ENCODE results near the gene ARHGAP32.

The ARHGAP32 gene

DNA sequence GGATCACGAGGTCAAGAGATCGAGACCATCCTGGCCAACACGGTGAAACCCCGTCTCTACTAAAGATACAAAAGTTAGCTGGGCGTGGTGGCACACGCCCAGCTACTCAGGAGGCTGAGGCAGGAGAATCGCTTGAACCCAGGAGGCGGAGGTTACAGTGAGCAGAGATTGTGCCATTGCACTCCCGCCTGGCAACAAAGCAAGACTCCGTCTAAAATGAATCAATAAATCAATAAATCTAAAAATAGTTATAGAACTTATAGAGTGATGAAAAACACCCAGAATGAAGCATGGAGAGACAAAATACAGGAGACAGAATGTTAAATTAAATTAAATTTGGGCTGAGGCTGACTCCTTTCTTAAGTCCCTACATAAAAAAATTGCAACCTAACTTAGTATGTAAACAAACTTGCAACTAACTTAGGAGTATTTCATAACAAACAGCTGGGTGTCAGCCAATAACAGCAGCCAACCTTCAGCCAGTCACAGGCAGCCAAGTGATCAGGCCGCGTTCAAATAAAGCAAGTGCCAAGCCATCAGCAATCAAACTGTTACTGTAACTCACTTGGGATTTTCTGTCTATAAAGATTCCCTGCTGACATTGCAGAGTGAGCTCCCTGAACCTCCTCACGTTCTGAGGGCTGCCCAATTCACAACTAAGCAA lies 242.2 kb downstream of the ARHGAP32 start:
- no peaks in the 10 kb centered on the region for H3K4me1 ChIP-seq (ENCODE audit: control insufficient read depth, insufficient read depth, low read length, poor library complexity, severe bottlenecking)
- no peak overlapping the region for H3K27ac ChIP-seq (ENCODE audit: insufficient read depth, low read length, poor library complexity, severe bottlenecking)
- no peaks in the 10 kb centered on the region for H3K9me3 ChIP-seq (ENCODE audit: control insufficient read depth, low read length)
- DNase-seq: no peak
- H3K4me3 ChIP-seq (ENCODE audit: insufficient read depth, low read depth, low read length, poor library complexity, severe bottlenecking): no peak overlapping the region
- no peaks in the 10 kb centered on the region for H3K27me3 ChIP-seq (replicated peaks; ENCODE audit: control insufficient read depth, insufficient read depth, low read length, poor library complexity, severe bottlenecking)
- H3K36me3 ChIP-seq (ENCODE audit: control insufficient read depth, insufficient read depth, low read length): no peaks in the 10 kb centered on the region

DNA sequence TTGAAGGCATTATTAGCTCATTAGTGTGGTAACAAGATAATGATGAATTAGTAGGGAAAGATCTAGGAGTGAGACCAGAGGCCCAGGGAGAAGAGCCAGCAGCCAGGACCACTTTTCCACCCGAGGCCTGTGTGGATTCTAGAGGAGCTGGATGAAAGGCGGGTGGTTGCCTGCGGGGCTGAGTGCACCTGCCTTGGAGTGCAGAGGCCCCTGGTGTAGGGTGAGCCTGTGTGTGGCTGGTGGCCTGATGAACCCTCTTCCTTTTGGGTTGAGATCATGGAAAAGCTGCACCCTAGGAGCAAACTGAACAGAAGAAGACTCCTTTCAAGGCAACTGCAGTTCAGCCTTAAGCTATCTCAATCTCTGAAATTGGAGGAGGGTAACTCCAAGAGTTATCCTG lies 243.5 kb downstream of the ARHGAP32 start:
- no peaks in the 10 kb centered on the region for H3K9me3 ChIP-seq (ENCODE audit: control insufficient read depth, low read length)
- DNase-seq: no peak
- no peaks in the 10 kb centered on the region for H3K27me3 ChIP-seq (replicated peaks; ENCODE audit: control insufficient read depth, insufficient read depth, low read length, poor library complexity, severe bottlenecking)
- H3K27ac ChIP-seq (ENCODE audit: insufficient read depth, low read length, poor library complexity, severe bottlenecking): no peak overlapping the region
- H3K4me3 ChIP-seq (ENCODE audit: insufficient read depth, low read depth, low read length, poor library complexity, severe bottlenecking): no peak overlapping the region
- H3K36me3 ChIP-seq (ENCODE audit: control insufficient read depth, insufficient read depth, low read length): no peaks in the 10 kb centered on the region
- H3K4me1 ChIP-seq (ENCODE audit: control insufficient read depth, insufficient read depth, low read length, poor library complexity, severe bottlenecking): no peaks in the 10 kb centered on the region

DNA sequence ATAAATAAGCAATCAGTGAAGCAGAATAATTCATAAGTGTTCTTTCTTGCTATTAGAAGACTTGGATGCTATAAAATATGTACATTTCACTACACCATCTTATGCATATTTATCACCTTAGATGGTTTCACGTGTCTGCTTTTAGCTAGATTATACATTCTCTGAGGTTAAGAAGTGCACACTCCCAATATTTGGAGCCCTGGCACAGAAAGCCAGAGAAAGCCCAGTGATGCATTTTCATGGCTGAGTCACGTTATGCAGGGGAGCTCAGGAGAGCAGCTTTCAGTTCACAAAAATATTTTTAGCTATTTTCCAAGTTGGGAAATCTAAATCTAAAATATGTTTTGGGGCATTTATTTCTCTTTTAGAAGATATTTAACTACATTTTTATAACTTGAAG lies 244.4 kb downstream of the ARHGAP32 start:
- H3K4me3 ChIP-seq (ENCODE audit: insufficient read depth, low read depth, low read length, poor library complexity, severe bottlenecking): no peak overlapping the region
- H3K27ac ChIP-seq (ENCODE audit: insufficient read depth, low read length, poor library complexity, severe bottlenecking): no peak overlapping the region
- no peaks in the 10 kb centered on the region for H3K27me3 ChIP-seq (replicated peaks; ENCODE audit: control insufficient read depth, insufficient read depth, low read length, poor library complexity, severe bottlenecking)
- no peaks in the 10 kb centered on the region for H3K9me3 ChIP-seq (ENCODE audit: control insufficient read depth, low read length)
- H3K4me1 ChIP-seq (ENCODE audit: control insufficient read depth, insufficient read depth, low read length, poor library complexity, severe bottlenecking): no peaks in the 10 kb centered on the region
- no peaks in the 10 kb centered on the region for H3K36me3 ChIP-seq (ENCODE audit: control insufficient read depth, insufficient read depth, low read length)
- no peak for DNase-seq

DNA sequence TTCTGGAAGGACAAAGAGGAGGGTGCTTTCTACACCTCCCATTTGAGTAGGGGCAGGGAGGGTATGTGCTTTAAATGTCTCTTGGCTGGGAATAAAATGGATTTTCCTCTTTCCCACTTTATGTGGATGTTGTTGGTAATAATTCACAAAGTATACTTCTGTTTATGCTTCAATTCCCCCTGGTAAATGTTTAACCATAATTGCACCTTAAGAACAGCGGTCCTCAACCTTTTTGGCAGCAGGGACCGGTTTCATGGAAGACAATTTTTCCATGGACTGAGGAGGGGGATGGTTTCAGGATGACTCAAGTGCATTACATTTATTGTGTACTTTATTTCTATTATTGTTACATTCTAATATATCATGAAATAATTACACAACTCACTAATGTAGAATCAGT lies 245.5 kb downstream of the ARHGAP32 start:
- Histone ChIP-seq H3K4me3 (ENCODE audit: insufficient read depth, low read depth, low read length, poor library complexity, severe bottlenecking) (no peak overlapping the region), H3K4me1 (ENCODE audit: control insufficient read depth, insufficient read depth, low read length, poor library complexity, severe bottlenecking) (no peaks in the 10 kb centered on the region), H3K36me3 (ENCODE audit: control insufficient read depth, insufficient read depth, low read length) (no peaks in the 10 kb centered on the region), H3K9me3 (ENCODE audit: control insufficient read depth, low read length) (no peaks in the 10 kb centered on the region), H3K27me3 (replicated peaks; ENCODE audit: control insufficient read depth, insufficient read depth, low read length, poor library complexity, severe bottlenecking) (no peaks in the 10 kb centered on the region), H3K27ac (ENCODE audit: insufficient read depth, low read length, poor library complexity, severe bottlenecking) (no peak overlapping the region)
- DNase-seq: no peak

DNA sequence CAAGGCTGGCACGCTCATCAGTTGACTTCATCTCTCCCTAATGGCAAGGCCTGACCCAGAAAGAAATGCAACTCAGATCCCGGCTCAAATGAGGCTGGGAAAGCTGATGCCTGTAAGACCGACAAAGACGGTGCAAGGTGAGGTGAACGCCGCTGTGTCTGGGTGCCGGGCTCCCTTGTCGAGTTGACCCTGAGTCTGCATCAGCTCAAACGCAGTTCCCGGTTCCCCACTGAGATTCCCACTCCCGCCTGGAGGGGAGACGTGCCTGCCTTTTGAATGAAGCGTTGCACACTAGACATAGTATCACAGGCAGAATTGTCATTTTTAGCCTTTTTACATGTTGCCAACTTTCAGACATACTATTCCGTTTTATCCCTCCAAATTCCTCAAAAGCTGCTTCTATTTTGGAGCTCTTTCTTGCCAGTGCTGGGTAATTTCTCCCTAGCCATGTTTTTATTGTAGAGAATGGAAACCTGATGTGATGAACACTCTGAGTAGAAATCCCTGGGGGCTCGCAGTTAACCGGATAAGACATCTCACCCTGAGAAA lies 248.6 kb downstream of the ARHGAP32 start:
- no peak for DNase-seq
- H3K4me3 ChIP-seq (ENCODE audit: insufficient read depth, low read depth, low read length, poor library complexity, severe bottlenecking): no peak overlapping the region
- no peaks in the 10 kb centered on the region for H3K4me1 ChIP-seq (ENCODE audit: control insufficient read depth, insufficient read depth, low read length, poor library complexity, severe bottlenecking)
- H3K36me3 ChIP-seq (ENCODE audit: control insufficient read depth, insufficient read depth, low read length): no peaks in the 10 kb centered on the region
- no peaks in the 10 kb centered on the region for H3K9me3 ChIP-seq (ENCODE audit: control insufficient read depth, low read length)
- H3K27me3 ChIP-seq (replicated peaks; ENCODE audit: control insufficient read depth, insufficient read depth, low read length, poor library complexity, severe bottlenecking): no peaks in the 10 kb centered on the region
- no peak overlapping the region for H3K27ac ChIP-seq (ENCODE audit: insufficient read depth, low read length, poor library complexity, severe bottlenecking)

DNA sequence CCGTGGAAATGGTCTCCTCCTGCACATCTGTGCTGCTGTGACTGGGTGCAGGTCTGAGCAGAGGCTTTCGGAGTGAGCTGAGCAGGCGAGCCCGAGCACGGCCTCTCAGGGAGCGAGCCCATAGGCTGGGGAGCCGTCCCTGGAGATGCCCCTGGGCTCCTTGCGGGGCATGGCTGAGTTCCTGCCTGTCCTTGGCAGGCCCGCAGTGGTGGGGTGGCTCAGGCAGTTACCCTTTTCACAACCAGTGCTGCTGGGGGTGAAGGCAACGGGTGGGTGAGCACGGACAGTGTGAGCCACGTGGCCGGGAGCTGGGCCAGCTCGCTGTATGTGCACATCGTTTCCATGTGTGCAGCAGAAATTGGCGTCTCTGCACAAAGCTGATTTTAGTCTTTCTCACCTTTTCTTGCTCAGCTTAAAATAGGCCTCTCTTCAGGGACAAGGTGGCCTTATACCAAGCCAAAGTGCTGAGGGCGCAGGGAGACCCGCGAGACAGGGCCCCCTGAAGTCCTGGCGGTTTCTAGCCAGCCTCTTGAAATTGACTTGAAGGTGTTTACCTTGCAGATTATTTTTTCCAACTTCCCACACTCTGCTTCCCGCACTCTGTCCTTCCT lies 249.2 kb downstream of the ARHGAP32 start, which contains the start of gene TP53AIP1:
TP53AIP1 (minus strand) TSS at position 55 of the 611 bp plus-strand sequence. CDS start 5,053 bp downstream, outside the sequence.
- H3K9me3 ChIP-seq (ENCODE audit: control insufficient read depth, low read length): no peaks in the 10 kb centered on the region
- no peaks in the 10 kb centered on the region for H3K36me3 ChIP-seq (ENCODE audit: control insufficient read depth, insufficient read depth, low read length)
- DNase-seq: no peak
- no peaks in the 10 kb centered on the region for H3K4me1 ChIP-seq (ENCODE audit: control insufficient read depth, insufficient read depth, low read length, poor library complexity, severe bottlenecking)
- no peaks in the 10 kb centered on the region for H3K27me3 ChIP-seq (replicated peaks; ENCODE audit: control insufficient read depth, insufficient read depth, low read length, poor library complexity, severe bottlenecking)
- no peak within 1 kb of the TSS for H3K4me3 ChIP-seq (ENCODE audit: insufficient read depth, low read depth, low read length, poor library complexity, severe bottlenecking)
- no peak within 1 kb of the TSS for H3K27ac ChIP-seq (ENCODE audit: insufficient read depth, low read length, poor library complexity, severe bottlenecking)

DNA sequence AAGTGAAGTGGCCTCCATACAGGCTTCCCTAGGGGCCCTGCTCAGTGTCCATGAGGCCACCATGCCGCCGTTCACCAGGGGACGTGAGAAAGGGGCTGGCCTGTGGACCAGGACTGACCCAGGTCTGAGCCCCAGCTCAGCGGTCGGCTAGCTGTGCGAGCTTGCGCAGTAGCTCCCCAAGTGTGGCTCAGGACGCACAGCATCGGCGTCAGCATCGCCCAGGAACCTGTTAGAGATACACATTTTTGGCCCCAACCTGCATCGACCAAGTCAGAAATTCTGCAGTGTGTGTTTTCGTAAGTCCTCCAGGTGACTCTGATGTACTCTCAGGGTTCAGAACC lies 249.9 kb downstream of the ARHGAP32 start:
- Histone ChIP-seq H3K9me3 (ENCODE audit: control insufficient read depth, low read length) (no peaks in the 10 kb centered on the region), H3K4me1 (ENCODE audit: control insufficient read depth, insufficient read depth, low read length, poor library complexity, severe bottlenecking) (no peaks in the 10 kb centered on the region), H3K27ac (ENCODE audit: insufficient read depth, low read length, poor library complexity, severe bottlenecking) (no peak overlapping the region), H3K4me3 (ENCODE audit: insufficient read depth, low read depth, low read length, poor library complexity, severe bottlenecking) (no peak overlapping the region), H3K36me3 (ENCODE audit: control insufficient read depth, insufficient read depth, low read length) (no peaks in the 10 kb centered on the region), H3K27me3 (replicated peaks; ENCODE audit: control insufficient read depth, insufficient read depth, low read length, poor library complexity, severe bottlenecking) (no peaks in the 10 kb centered on the region)
- no peak for DNase-seq

DNA sequence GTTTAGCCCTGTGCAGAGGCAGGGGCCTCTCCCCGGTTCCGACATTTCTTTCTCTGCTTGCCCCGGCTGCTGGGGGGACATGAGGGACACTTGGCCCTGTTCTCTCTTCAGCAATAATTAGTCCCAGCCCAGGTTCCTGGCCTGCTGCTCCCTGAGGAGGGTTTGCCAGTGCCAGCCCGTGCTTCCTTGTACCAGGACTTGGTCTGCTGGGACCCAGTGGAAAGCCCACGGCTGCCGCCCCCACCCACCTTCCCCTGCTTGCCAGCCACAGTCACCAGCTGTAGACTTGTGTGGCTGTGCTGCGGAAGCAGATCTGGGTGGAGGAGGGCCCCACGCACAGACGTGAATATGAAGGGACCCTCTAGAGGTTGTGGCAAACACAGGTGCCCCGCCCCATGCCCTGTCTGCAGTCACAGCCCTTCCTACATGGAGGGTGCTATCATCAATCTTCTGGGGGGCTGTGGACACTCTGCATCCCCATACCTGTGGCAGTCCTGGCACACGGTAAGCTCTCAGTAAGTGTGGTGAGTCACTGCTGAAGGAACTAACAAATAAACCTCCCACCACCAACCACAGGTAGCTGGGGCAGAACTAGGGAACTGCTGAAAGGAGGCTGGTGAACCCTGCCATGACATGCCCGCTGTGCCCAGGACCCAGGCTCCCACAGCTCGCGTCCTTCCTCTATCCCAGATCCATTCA lies 250.4 kb downstream of the ARHGAP32 start:
- no peak overlapping the region for H3K4me3 ChIP-seq (ENCODE audit: insufficient read depth, low read depth, low read length, poor library complexity, severe bottlenecking)
- no peak overlapping the region for H3K27ac ChIP-seq (ENCODE audit: insufficient read depth, low read length, poor library complexity, severe bottlenecking)
- no peak for DNase-seq
- H3K27me3 ChIP-seq (replicated peaks; ENCODE audit: control insufficient read depth, insufficient read depth, low read length, poor library complexity, severe bottlenecking): no peaks in the 10 kb centered on the region
- no peaks in the 10 kb centered on the region for H3K36me3 ChIP-seq (ENCODE audit: control insufficient read depth, insufficient read depth, low read length)
- no peaks in the 10 kb centered on the region for H3K9me3 ChIP-seq (ENCODE audit: control insufficient read depth, low read length)
- no peaks in the 10 kb centered on the region for H3K4me1 ChIP-seq (ENCODE audit: control insufficient read depth, insufficient read depth, low read length, poor library complexity, severe bottlenecking)

DNA sequence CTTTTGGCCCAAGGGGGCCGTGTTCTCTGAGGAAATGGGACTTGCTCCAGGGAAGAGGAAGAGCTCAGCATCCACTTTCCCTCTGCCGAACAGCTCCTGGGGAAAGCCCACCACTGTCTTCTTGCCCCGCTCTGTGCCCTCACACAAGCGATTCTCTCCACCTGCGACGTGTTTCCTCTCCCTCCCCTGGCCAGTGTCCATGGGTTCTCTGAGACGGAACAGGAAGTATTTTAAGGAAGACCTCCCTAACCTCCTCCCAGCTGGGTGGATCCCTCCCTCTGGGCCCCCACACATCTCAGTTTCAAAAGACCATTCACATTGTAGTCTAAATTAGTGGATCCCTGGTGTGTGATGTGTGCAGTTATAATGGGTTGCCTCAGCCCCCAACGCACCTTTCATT lies 251.0 kb downstream of the ARHGAP32 start:
- H3K4me1 ChIP-seq (ENCODE audit: control insufficient read depth, insufficient read depth, low read length, poor library complexity, severe bottlenecking): no peaks in the 10 kb centered on the region
- H3K36me3 ChIP-seq (ENCODE audit: control insufficient read depth, insufficient read depth, low read length): no peaks in the 10 kb centered on the region
- H3K4me3 ChIP-seq (ENCODE audit: insufficient read depth, low read depth, low read length, poor library complexity, severe bottlenecking): no peak overlapping the region
- H3K9me3 ChIP-seq (ENCODE audit: control insufficient read depth, low read length): no peaks in the 10 kb centered on the region
- H3K27me3 ChIP-seq (replicated peaks; ENCODE audit: control insufficient read depth, insufficient read depth, low read length, poor library complexity, severe bottlenecking): no peaks in the 10 kb centered on the region
- no peak overlapping the region for H3K27ac ChIP-seq (ENCODE audit: insufficient read depth, low read length, poor library complexity, severe bottlenecking)
- DNase-seq: no peak

DNA sequence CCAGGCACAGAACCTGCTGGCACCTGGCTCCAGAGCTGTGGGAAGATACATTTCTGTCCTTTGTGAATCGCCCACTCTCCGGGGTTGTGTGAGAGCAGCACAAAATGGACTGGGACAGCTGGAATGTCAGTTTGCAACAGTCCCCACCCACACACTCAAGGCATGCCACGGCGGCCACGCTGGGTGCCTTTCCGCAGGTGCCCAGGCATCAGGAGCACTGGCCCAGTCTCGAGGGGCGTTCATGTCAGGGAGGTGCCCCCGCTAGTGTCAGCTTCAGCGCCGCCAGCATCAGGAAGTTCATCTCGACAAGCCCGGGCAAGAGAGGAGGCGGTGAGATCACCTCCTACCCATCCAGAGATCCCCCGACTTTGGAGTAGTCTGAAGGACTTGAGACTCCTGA lies 251.5 kb downstream of the ARHGAP32 start:
- Histone ChIP-seq H3K27ac (ENCODE audit: insufficient read depth, low read length, poor library complexity, severe bottlenecking) (no peak overlapping the region), H3K9me3 (ENCODE audit: control insufficient read depth, low read length) (no peaks in the 10 kb centered on the region), H3K36me3 (ENCODE audit: control insufficient read depth, insufficient read depth, low read length) (no peaks in the 10 kb centered on the region), H3K27me3 (replicated peaks; ENCODE audit: control insufficient read depth, insufficient read depth, low read length, poor library complexity, severe bottlenecking) (no peaks in the 10 kb centered on the region), H3K4me1 (ENCODE audit: control insufficient read depth, insufficient read depth, low read length, poor library complexity, severe bottlenecking) (no peaks in the 10 kb centered on the region), H3K4me3 (ENCODE audit: insufficient read depth, low read depth, low read length, poor library complexity, severe bottlenecking) (no peak overlapping the region)
- no peak for DNase-seq
